Dendritic cell treated with granulocyte-macrophage colony-stimulating factor and Interleukin-4, amounts not matched to agents 40 ng/mL and 50 ng/mL, for 4 days (primary cell): ENCODE data around the gene BCL6.

ENCODE experiments used
- H3K27ac Mint-ChIP-seq: one replicate; pipeline ENCODE4 v1.8.0; 2022; ENCODE audit warnings: mild to moderate bottlenecking, mixed read lengths
- H3K27me3 Mint-ChIP-seq: one replicate; pipeline ENCODE4 v1.8.0; 2022; ENCODE audit warnings: mild to moderate bottlenecking, mixed read lengths
- H3K36me3 Mint-ChIP-seq: one replicate; pipeline ENCODE4 v1.8.0; 2022; ENCODE audit warnings: low read depth, mixed read lengths
- H3K4me1 Mint-ChIP-seq: one replicate; pipeline ENCODE4 v1.8.0; 2022; ENCODE audit warnings: low read depth, mixed read lengths
- H3K4me3 Mint-ChIP-seq: one replicate; pipeline ENCODE4 v1.8.0; 2022; ENCODE audit warnings: mild to moderate bottlenecking, moderate library complexity, mixed read lengths
- H3K9me3 Mint-ChIP-seq: one replicate; pipeline ENCODE4 v1.8.0; 2022; ENCODE audit warnings: mixed read lengths
- intact Hi-C: fragments of 100-400 bp; cut with micrococcal nuclease; formaldehyde crosslinking; loops from one replicate; pipeline ENCODE4 v1.15.0; 2022

The BCL6 gene

GRCh38 chr3:187739094-187739560 lies 6.1 kb downstream of the BCL6 start:
- Mint-ChIP-seq H3K36me3 (peaks cover 77% of the 10 kb centered on the region), H3K27me3 (no peaks in the 10 kb centered on the region), H3K4me1 (peaks cover 71% of the 10 kb centered on the region), H3K4me3 (peak overlapping the region; percentile 87), H3K9me3 (no peaks in the 10 kb centered on the region), H3K27ac (peak overlapping the region; percentile 100)
- intact Hi-C loops = loop anchor here (2.0 kb wide), 1 partner anchor 1408 kb away; no protein-coding TSS in a partner anchor

- Mint-ChIP-seq H3K9me3 (no peaks in the 10 kb centered on the region), H3K27ac (peak overlapping the region; percentile 100), H3K27me3 (no peaks in the 10 kb centered on the region), H3K4me3 (peak overlapping the region; percentile 87), H3K4me1 (peaks cover 72% of the 10 kb centered on the region), H3K36me3 (peaks cover 77% of the 10 kb centered on the region)
- intact Hi-C loops = loop anchor here (2.0 kb wide), 1 partner anchor 1408 kb away; no protein-coding TSS in a partner anchor
These were observed 6.8 kb downstream of the BCL6 start for GRCh38 chr3:187738331-187739093.

- Mint-ChIP-seq H3K9me3 (no peaks in the 10 kb centered on the region), H3K4me3 (peak overlapping the region; percentile 87), H3K27ac (peak overlapping the region; percentile 100), H3K4me1 (peaks cover 77% of the 10 kb centered on the region), H3K36me3 (peaks cover 78% of the 10 kb centered on the region), H3K27me3 (no peaks in the 10 kb centered on the region)
- intact Hi-C loops = loop anchor here (2.0 kb wide), 1 partner anchor 1409 kb away; no protein-coding TSS in a partner anchor
These were observed 7.3 kb downstream of the BCL6 start for GRCh38 chr3:187738071-187738330.

DNA sequence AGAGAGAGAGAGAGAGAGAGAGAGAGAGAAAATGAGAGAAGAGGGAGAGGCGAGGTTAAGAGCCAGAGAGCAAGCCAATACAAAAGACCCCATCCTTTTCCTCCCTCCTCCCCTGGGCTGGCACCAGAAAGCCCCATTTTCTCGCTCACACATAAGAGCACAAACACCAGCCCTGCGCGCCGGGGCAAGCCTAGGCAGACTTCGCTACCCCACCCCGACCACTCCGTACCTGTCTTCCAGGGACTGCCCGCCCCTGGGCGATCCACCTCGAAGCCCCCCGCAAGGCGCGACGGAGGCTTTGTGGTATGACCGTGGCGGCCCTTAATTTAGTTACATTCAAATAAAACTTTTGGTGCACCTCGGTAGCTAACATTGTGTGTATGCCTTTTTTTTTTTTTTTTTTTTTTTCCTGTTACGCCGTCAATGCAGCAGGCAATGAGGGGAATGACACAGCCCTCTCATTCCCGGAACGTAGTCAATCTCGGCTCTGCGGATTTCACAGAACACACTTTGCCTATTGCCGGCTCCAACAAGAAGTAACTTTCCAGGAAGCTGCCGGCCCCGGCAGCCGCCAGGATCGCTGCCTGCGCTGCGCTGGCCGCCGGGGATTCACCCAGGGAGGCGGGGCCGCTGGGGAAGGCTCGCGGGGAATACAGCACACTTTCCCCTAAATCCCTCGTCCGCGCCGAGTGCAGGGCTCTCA lies 7.7 kb downstream of the BCL6 start:
- Mint-ChIP-seq H3K4me1 (peaks cover 78% of the 10 kb centered on the region), H3K9me3 (no peaks in the 10 kb centered on the region), H3K27me3 (no peaks in the 10 kb centered on the region), H3K36me3 (peaks cover 80% of the 10 kb centered on the region), H3K4me3 (peak overlapping the region; percentile 87), H3K27ac (peak overlapping the region; percentile 100)
- intact Hi-C loops = loop anchor here (2.0 kb wide), 1 partner anchor 1409 kb away; no protein-coding TSS in a partner anchor

GRCh38 chr3:187737006-187737367 lies 8.3 kb downstream of the BCL6 start:
- Mint-ChIP-seq H3K36me3 (peaks cover 80% of the 10 kb centered on the region), H3K4me1 (peaks cover 75% of the 10 kb centered on the region), H3K27me3 (no peaks in the 10 kb centered on the region)

GRCh38 chr3:187736418-187736871 lies 8.8 kb downstream of the BCL6 start:
- Mint-ChIP-seq H3K27me3 (no peaks in the 10 kb centered on the region), H3K36me3 (peaks cover 80% of the 10 kb centered on the region), H3K27ac (peak overlapping the region; percentile 100), H3K9me3 (no peaks in the 10 kb centered on the region), H3K4me1 (peaks cover 70% of the 10 kb centered on the region), H3K4me3 (peak overlapping the region; percentile 87)
- intact Hi-C loops = no loop called here

More at GRCh38 chr3:187737006-187737367, 8.3 kb downstream of the BCL6 start:
- Mint-ChIP-seq H3K4me3 (peak overlapping the region; percentile 87), H3K27ac (peak overlapping the region; percentile 100), H3K9me3 (no peaks in the 10 kb centered on the region)
- intact Hi-C loops = no loop called here

- H3K9me3 Mint-ChIP-seq = no peaks in the 10 kb centered on the region
- intact Hi-C loops = no loop called here
- H3K27me3 Mint-ChIP-seq = no peaks in the 10 kb centered on the region
- peaks cover 80% of the 10 kb centered on the region for H3K36me3 Mint-ChIP-seq
- peak overlapping the region; percentile 64 for H3K4me3 Mint-ChIP-seq
- H3K4me1 Mint-ChIP-seq = peaks cover 64% of the 10 kb centered on the region
- peak overlapping the region; percentile 100 for H3K27ac Mint-ChIP-seq
These were observed 9.4 kb downstream of the BCL6 start for GRCh38 chr3:187735837-187736236.

- intact Hi-C loops = no loop called here
- H3K4me3 Mint-ChIP-seq = peak overlapping the region; percentile 64
- no peaks in the 10 kb centered on the region for H3K27me3 Mint-ChIP-seq
- peaks cover 81% of the 10 kb centered on the region for H3K36me3 Mint-ChIP-seq
- peaks cover 59% of the 10 kb centered on the region for H3K4me1 Mint-ChIP-seq
- no peaks in the 10 kb centered on the region for H3K9me3 Mint-ChIP-seq
- H3K27ac Mint-ChIP-seq = peak overlapping the region; percentile 100
These were observed 9.9 kb downstream of the BCL6 start for GRCh38 chr3:187735383-187735782.

DNA sequence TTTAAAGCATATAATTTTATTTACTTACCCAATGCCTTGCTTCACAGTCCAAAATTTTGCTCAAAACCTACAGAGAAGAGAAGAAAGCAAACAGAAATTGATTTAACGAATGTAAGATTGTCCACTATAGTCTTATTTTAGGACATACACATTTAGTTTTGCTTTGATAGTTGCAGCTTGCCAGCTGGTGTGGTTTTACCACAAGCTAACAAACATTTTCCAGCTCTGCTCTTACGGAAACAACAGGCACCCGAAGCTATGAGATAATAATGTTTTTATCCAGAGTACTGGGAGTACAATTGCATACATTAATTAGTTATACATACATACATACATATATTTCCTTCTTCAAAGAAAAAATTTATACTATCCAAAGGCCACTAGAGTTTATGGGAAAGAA lies 10.4 kb downstream of the BCL6 start:
- H3K4me1 Mint-ChIP-seq = peaks cover 55% of the 10 kb centered on the region
- no peaks in the 10 kb centered on the region for H3K9me3 Mint-ChIP-seq
- H3K27ac Mint-ChIP-seq = no peak overlapping the region
- peaks cover 86% of the 10 kb centered on the region for H3K36me3 Mint-ChIP-seq
- intact Hi-C loops = no loop called here
- H3K4me3 Mint-ChIP-seq = no peak overlapping the region
- no peaks in the 10 kb centered on the region for H3K27me3 Mint-ChIP-seq

- Mint-ChIP-seq H3K4me3 (no peak overlapping the region), H3K9me3 (no peaks in the 10 kb centered on the region), H3K36me3 (peaks cover 86% of the 10 kb centered on the region), H3K27me3 (no peaks in the 10 kb centered on the region), H3K27ac (no peak overlapping the region), H3K4me1 (peaks cover 41% of the 10 kb centered on the region)
- intact Hi-C loops = no loop called here
These were observed 11.9 kb downstream of the BCL6 start for GRCh38 chr3:187733371-187733770.

GRCh38 chr3:187729598-187729997 lies 15.7 kb downstream of the BCL6 start:
- Mint-ChIP-seq H3K27ac (no peak overlapping the region), H3K9me3 (no peaks in the 10 kb centered on the region), H3K4me3 (no peak overlapping the region), H3K36me3 (peaks cover 98% of the 10 kb centered on the region), H3K4me1 (peaks cover 11% of the 10 kb centered on the region), H3K27me3 (no peaks in the 10 kb centered on the region)
- intact Hi-C loops = no loop called here

GRCh38 chr3:187728940-187729583 lies 16.2 kb downstream of the BCL6 start:
- intact Hi-C loops = no loop called here
- H3K4me3 Mint-ChIP-seq = no peak overlapping the region
- H3K36me3 Mint-ChIP-seq = peaks cover 98% of the 10 kb centered on the region
- no peaks in the 10 kb centered on the region for H3K27me3 Mint-ChIP-seq
- peaks cover 7% of the 10 kb centered on the region for H3K4me1 Mint-ChIP-seq
- H3K9me3 Mint-ChIP-seq = no peaks in the 10 kb centered on the region
- peak overlapping the region; percentile 25 for H3K27ac Mint-ChIP-seq

- no peak overlapping the region for H3K4me3 Mint-ChIP-seq
- intact Hi-C loops = no loop called here
- H3K36me3 Mint-ChIP-seq = peaks cover 98% of the 10 kb centered on the region
- H3K27ac Mint-ChIP-seq = no peak overlapping the region
- H3K4me1 Mint-ChIP-seq = peaks cover 4% of the 10 kb centered on the region
- H3K27me3 Mint-ChIP-seq = no peaks in the 10 kb centered on the region
- H3K9me3 Mint-ChIP-seq = no peaks in the 10 kb centered on the region
These were observed 17.0 kb downstream of the BCL6 start for GRCh38 chr3:187728248-187728647.

GRCh38 chr3:187726564-187726963 lies 18.7 kb downstream of the BCL6 start:
- H3K4me3 Mint-ChIP-seq = no peak overlapping the region
- intact Hi-C loops = no loop called here
- no peaks in the 10 kb centered on the region for H3K27me3 Mint-ChIP-seq
- no peak overlapping the region for H3K27ac Mint-ChIP-seq
- H3K9me3 Mint-ChIP-seq = no peaks in the 10 kb centered on the region
- no peaks in the 10 kb centered on the region for H3K4me1 Mint-ChIP-seq
- H3K36me3 Mint-ChIP-seq = peaks cover 100% of the 10 kb centered on the region
